HCT116 (cell line): Measurements from ENCODE around the gene DHRS7B.

Experiments
- ATF3 ChIP-seq: IDR thresholded peaks from 2 replicates; pipeline ENCODE4 v1.6.1; 2012
- TF ChIP-seq, protein P1 (sequence below), 3 experiments: fragments of 200-600 bp in 1 of 3; sonication (generic) in 1 of 3; IDR thresholded peaks in 2 of 3; conservative IDR thresholded peaks in 1 of 3; 2 replicates each; pipeline ENCODE4 v1.5.1; 2012 to 2017; ENCODE audit warnings: low read depth in 2 of 3, low read length in 2 of 3, antibody characterized with exemption in 1 of 3, borderline replicate concordance in 1 of 3, control low read depth in 1 of 3, mild to moderate bottlenecking in 1 of 3, mixed read lengths in 1 of 3, mixed run types in 1 of 3, moderate library complexity in 1 of 3; ENCODE audit not compliant: insufficient read depth in 1 of 3

GRCh38 chr17:21199856-21200255 lies 73.1 kb downstream of the DHRS7B start:
- TF ChIP-seq, protein P1, sequence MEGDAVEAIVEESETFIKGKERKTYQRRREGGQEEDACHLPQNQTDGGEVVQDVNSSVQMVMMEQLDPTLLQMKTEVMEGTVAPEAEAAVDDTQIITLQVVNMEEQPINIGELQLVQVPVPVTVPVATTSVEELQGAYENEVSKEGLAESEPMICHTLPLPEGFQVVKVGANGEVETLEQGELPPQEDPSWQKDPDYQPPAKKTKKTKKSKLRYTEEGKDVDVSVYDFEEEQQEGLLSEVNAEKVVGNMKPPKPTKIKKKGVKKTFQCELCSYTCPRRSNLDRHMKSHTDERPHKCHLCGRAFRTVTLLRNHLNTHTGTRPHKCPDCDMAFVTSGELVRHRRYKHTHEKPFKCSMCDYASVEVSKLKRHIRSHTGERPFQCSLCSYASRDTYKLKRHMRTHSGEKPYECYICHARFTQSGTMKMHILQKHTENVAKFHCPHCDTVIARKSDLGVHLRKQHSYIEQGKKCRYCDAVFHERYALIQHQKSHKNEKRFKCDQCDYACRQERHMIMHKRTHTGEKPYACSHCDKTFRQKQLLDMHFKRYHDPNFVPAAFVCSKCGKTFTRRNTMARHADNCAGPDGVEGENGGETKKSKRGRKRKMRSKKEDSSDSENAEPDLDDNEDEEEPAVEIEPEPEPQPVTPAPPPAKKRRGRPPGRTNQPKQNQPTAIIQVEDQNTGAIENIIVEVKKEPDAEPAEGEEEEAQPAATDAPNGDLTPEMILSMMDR (IDR thresholded peaks at IDR 0.05 in 2 of 3, conservative IDR thresholded peaks at IDR 0.05 in 1 of 3; ENCODE audit: borderline replicate concordance in 1 of 3, insufficient read depth in 1 of 3, low read depth in 2 of 3, low read length in 2 of 3) = no peak
- TF ChIP-seq ATF3 = no peak
